ENCODE data around the gene CCL5. TPM values are rescaled to one million over a fixed set of nuclear protein-coding genes. Genes with fewer than 3 reads are reported as not detected.

The CCL5 gene
- total and polyA plus RNA-seq, 10 donors = 26.0 to 93.2 (median 64.3) TPM

DNA sequence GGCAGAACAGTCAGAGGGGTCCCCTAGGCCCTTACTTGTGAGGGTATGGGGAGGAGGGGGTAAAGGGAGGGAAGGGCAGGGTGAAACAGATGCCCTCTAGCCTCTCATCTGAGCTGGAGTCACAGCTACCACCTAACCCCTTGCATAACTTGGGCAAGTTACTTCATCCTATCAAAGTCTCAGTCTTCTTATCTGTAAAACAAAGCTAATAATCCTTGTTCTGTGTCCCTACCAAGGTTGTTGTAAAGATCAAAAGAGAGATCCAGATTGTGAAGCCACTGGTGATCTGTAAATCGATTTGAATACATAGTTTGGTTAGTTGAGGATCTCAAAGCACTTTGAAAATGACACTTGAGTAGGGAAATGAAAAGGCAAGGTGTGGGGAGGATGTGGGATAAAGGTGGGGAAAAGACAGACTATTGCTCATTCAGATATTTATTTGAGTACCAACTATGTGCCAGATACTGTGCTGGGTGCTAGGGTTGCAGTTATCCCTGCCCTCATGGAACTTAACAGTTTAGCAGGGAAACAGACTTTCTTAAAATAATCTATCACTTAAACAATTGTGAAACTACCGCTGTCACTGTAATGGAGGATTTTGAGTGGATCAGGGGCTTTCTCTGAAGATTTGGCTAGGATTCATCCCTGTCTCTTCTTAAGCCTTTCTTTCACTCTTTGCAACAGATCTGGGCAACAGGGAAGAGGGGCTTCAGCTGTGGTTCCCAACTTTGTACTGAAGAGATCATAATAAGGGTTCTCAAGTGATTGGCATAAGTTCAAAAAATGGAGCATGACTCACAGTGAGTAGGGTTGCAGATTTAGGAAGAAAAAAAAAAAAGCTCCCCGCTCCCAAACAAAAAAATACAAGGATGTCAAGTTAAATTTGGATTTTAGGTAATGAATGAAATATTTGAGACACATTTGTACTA is 14.5 kb downstream of the CCL5 start:
- TF ChIP-seq, protein P1, sequence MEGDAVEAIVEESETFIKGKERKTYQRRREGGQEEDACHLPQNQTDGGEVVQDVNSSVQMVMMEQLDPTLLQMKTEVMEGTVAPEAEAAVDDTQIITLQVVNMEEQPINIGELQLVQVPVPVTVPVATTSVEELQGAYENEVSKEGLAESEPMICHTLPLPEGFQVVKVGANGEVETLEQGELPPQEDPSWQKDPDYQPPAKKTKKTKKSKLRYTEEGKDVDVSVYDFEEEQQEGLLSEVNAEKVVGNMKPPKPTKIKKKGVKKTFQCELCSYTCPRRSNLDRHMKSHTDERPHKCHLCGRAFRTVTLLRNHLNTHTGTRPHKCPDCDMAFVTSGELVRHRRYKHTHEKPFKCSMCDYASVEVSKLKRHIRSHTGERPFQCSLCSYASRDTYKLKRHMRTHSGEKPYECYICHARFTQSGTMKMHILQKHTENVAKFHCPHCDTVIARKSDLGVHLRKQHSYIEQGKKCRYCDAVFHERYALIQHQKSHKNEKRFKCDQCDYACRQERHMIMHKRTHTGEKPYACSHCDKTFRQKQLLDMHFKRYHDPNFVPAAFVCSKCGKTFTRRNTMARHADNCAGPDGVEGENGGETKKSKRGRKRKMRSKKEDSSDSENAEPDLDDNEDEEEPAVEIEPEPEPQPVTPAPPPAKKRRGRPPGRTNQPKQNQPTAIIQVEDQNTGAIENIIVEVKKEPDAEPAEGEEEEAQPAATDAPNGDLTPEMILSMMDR (IDR thresholded peaks at IDR 0.05 in 8 of 11, conservative IDR thresholded peaks at IDR 0.05 in 3 of 11) = no peak
- TF ChIP-seq POLR2A (IDR thresholded peaks at IDR 0.05) = no peak
- no peak for TF ChIP-seq POLR2AphosphoS5 (IDR thresholded peaks at IDR 0.05)

DNA sequence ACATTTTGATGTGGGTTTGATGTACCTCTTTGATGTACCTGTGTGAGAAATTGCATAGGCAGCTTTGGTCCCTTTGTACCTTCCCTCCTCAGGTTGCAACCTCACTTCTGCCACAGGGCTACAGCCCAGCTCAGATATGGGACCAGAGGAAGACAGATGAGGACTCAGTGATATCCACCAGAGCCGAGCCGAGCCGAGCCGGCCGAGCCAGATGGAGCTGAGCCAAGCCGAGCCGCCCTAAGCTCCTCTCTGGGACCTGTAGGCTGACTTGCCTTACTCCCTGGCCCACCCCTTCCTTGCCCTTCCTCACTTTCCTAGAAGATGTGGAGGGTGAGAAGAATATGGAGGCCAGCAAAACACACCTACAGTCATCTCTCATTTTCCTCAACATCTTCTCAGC is 15.3 kb downstream of the CCL5 start:
- intact Hi-C loops (cut with DNase I; ENCODE audit: low total_unique reads) = no loop called here

More for the DNA sequence above, 14.5 kb downstream of the CCL5 start:
- Histone ChIP-seq H3K4me1 (peaks cover 0 to 13% (median 1%) of the 10 kb centered on the region in 6 donors), H3K9me3 (no peaks in the 10 kb centered on the region), H3K27ac (no peak overlapping the region), H3K4me3 (no peak overlapping the region), H3K27me3 (replicated peaks in 1 of 7) (no peaks in the 10 kb centered on the region), H3K36me3 (peaks cover 0 to 6% (median 0%) of the 10 kb centered on the region in 6 donors)
- no peak for DNase-seq
- intact Hi-C loops (cut with DNase I; ENCODE audit: low total_unique reads) = no loop called here
- WGBS, 5 donors = 78 to 90% (median 81%) methylated on average over 3 of the region's 3 CpGs

GRCh38 chr17:35856603-35857002 is 23.6 kb downstream of the CCL5 start:
- Histone ChIP-seq H3K4me3 (no peak overlapping the region), H3K36me3 (peaks cover 0 to 51% (median 0%) of the 10 kb centered on the region in 6 donors), H3K27ac (no peak overlapping the region), H3K4me1 (no peaks in the 10 kb centered on the region), H3K9me3 (no peaks in the 10 kb centered on the region), H3K27me3 (replicated peaks in 1 of 7) (no peaks in the 10 kb centered on the region)
- 83 to 96% (median 90%) methylated on average over 2 of the region's 2 CpGs for WGBS, 5 donors
- DNase-seq = no peak
- intact Hi-C loops (cut with DNase I; ENCODE audit: low total_unique reads) = no loop called here
- TF ChIP-seq POLR2A (IDR thresholded peaks at IDR 0.05) (no peak), POLR2AphosphoS5 (IDR thresholded peaks at IDR 0.05) (no peak)
- TF ChIP-seq, protein P1 (IDR thresholded peaks at IDR 0.05 in 8 of 11, conservative IDR thresholded peaks at IDR 0.05 in 3 of 11) = no peak

More for the DNA sequence above, 15.3 kb downstream of the CCL5 start:
- no peak for DNase-seq
- Histone ChIP-seq H3K9me3 (no peaks in the 10 kb centered on the region), H3K27ac (no peak overlapping the region), H3K4me1 (peaks cover 0 to 13% (median 1%) of the 10 kb centered on the region in 6 donors), H3K27me3 (replicated peaks in 1 of 7) (no peaks in the 10 kb centered on the region), H3K36me3 (peaks cover 0 to 6% (median 0%) of the 10 kb centered on the region in 6 donors), H3K4me3 (no peak overlapping the region)
- WGBS, 5 donors = 93 to 97% (median 96%) methylated on average over 7 of the region's 7 CpGs
- TF ChIP-seq POLR2AphosphoS5 (IDR thresholded peaks at IDR 0.05) = no peak
- TF ChIP-seq POLR2A (IDR thresholded peaks at IDR 0.05) = no peak
- TF ChIP-seq, protein P1 (IDR thresholded peaks at IDR 0.05 in 8 of 11, conservative IDR thresholded peaks at IDR 0.05 in 3 of 11) = no peak

- intact Hi-C loops (cut with DNase I; ENCODE audit: low total_unique reads) = no loop called here
- H3K36me3 ChIP-seq = peaks cover 0 to 56% (median 0%) of the 10 kb centered on the region in 6 donors
- TF ChIP-seq POLR2A (IDR thresholded peaks at IDR 0.05) (no peak), POLR2AphosphoS5 (IDR thresholded peaks at IDR 0.05) (no peak)
- TF ChIP-seq, protein P1 (IDR thresholded peaks at IDR 0.05 in 8 of 11, conservative IDR thresholded peaks at IDR 0.05 in 3 of 11) = no peak
- H3K4me3 ChIP-seq = no peak overlapping the region
- no peaks in the 10 kb centered on the region for H3K9me3 ChIP-seq
- no peaks in the 10 kb centered on the region for H3K4me1 ChIP-seq
- no peak overlapping the region for H3K27ac ChIP-seq
- WGBS, 5 donors = 77 to 88% (median 82%) methylated on average over 5 of the region's 5 CpGs
- H3K27me3 ChIP-seq (replicated peaks in 1 of 7) = no peaks in the 10 kb centered on the region
- no peak for DNase-seq
These were observed 24.2 kb downstream of the CCL5 start for GRCh38 chr17:35855965-35856364.
